OCI-LY3 (cell line): ENCODE measurements around the gene ADH6.
"Not testable (repeated sequence)": the region's sequence is repeated elsewhere in the genome, so short reads cannot be mapped to it uniquely, and the experiment has no call there.

Experiments
- H2AFZ ChIP-seq: fragments of 200-600, 300-600 bp; shearing (Covaris generic); 2 replicates; pipeline ENCODE4 v1.6.0; 2014; ENCODE audit warnings: antibody characterized with exemption, low read depth, low read length
- H3K27ac ChIP-seq: fragments of 200-600, 300-600 bp; sonication (generic); 2 replicates; pipeline ENCODE4 v1.5.1; 2014; ENCODE audit warnings: mild to moderate bottlenecking, low read length, moderate library complexity, mixed read lengths
- H3K27me3 ChIP-seq: fragments of 200-600, 300-600 bp; sonication (generic); 2 replicates; pipeline ENCODE4 v1.6.1; 2014; ENCODE audit warnings: low read depth, low read length, mixed read lengths
- H3K36me3 ChIP-seq: fragments of 200-600, 300-600 bp; sonication (generic); replicated peaks from 2 replicates; pipeline ENCODE3; 2014; ENCODE audit warnings: low read depth, low read length, mixed read lengths
- H3K4me1 ChIP-seq: fragments of 300-600, 200-600 bp; sonication (generic); 2 replicates; pipeline ENCODE4 v1.6.1; 2014; ENCODE audit warnings: low read length, mixed read lengths
- H3K4me2 ChIP-seq: fragments of 200-600, 300-600 bp; sonication (generic); 2 replicates; pipeline ENCODE4 v1.6.1; 2014; ENCODE audit warnings: low read length, mixed read lengths
- H3K4me3 ChIP-seq: fragments of 300-600, 200-600 bp; sonication (generic); 2 replicates; pipeline ENCODE4 v1.5.1; 2014; ENCODE audit warnings: antibody characterized with exemption, mild to moderate bottlenecking, low read length, moderate library complexity
- H3K79me2 ChIP-seq: fragments of 300-600, 200-600 bp; shearing (Covaris generic); 2 replicates; pipeline ENCODE4 v1.6.1; 2014; ENCODE audit warnings: mild to moderate bottlenecking, low read length, mixed read lengths
- H3K9ac ChIP-seq: fragments of 300-600, 200-600 bp; shearing (Covaris generic); 2 replicates; pipeline ENCODE4 v1.6.0; 2014; ENCODE audit warnings: mild to moderate bottlenecking, low read length, moderate library complexity
- H3K9me3 ChIP-seq: fragments of 200-600, 300-600 bp; shearing (Covaris generic); 2 replicates; pipeline ENCODE4 v1.6.1; 2014; ENCODE audit warnings: low read length, mixed read lengths; ENCODE audit not compliant: insufficient read depth
- H4K20me1 ChIP-seq: fragments of 200-600, 300-600 bp; sonication (generic); 2 replicates; pipeline ENCODE4 v1.6.1; 2016; ENCODE audit warnings: low read length, mixed read lengths; ENCODE audit not compliant: insufficient read depth
- EZH2phosphoT487 ChIP-seq: fragments of 200-600 bp; shearing (Covaris generic); IDR thresholded peaks from 2 replicates; pipeline ENCODE4 v1.6.1; 2018; ENCODE audit warnings: antibody characterized with exemption, mixed run types, low read depth
- TF ChIP-seq, protein P1 (sequence below): fragments of 200-600, 300-600 bp; sonication (generic); IDR thresholded peaks from 2 replicates; pipeline ENCODE4 v1.5.1; 2014; ENCODE audit warnings: antibody characterized with exemption, low read length, low read depth

ADH6 gene

DNA sequence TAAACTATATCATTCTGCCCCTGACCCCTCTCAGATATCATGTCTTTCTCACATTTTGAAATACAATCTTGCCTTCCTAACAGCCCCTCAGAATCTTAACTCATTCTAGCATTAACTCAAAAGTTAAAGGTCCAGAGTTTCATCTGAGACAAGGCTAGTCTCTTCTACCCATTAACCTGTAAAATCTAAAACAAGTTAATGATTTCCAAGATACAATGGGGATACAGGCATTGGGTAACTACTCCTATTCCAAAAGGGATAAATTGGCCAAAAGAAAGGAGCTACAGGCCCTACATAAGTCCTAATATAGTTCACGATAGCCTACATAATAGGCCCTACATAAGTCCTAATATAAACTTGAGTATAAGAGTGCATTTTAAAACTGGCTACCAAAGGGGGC, 18.9 kb downstream of the ADH6 start:
- TF ChIP-seq EZH2phosphoT487, result no peak
- TF ChIP-seq, protein P1, sequence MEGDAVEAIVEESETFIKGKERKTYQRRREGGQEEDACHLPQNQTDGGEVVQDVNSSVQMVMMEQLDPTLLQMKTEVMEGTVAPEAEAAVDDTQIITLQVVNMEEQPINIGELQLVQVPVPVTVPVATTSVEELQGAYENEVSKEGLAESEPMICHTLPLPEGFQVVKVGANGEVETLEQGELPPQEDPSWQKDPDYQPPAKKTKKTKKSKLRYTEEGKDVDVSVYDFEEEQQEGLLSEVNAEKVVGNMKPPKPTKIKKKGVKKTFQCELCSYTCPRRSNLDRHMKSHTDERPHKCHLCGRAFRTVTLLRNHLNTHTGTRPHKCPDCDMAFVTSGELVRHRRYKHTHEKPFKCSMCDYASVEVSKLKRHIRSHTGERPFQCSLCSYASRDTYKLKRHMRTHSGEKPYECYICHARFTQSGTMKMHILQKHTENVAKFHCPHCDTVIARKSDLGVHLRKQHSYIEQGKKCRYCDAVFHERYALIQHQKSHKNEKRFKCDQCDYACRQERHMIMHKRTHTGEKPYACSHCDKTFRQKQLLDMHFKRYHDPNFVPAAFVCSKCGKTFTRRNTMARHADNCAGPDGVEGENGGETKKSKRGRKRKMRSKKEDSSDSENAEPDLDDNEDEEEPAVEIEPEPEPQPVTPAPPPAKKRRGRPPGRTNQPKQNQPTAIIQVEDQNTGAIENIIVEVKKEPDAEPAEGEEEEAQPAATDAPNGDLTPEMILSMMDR, result no peak
- no peaks in the 10 kb centered on the region for H3K79me2 ChIP-seq
- H3K36me3 ChIP-seq, result no peaks in the 10 kb centered on the region
- no peaks in the 10 kb centered on the region for H3K9me3 ChIP-seq
- no peaks in the 10 kb centered on the region for H4K20me1 ChIP-seq
- no peak overlapping the region for H3K4me3 ChIP-seq
- no peak overlapping the region for H3K4me2 ChIP-seq
- H3K4me1 ChIP-seq, result no peaks in the 10 kb centered on the region
- no peaks in the 10 kb centered on the region for H3K27me3 ChIP-seq
- no peak overlapping the region for H3K9ac ChIP-seq
- no peak overlapping the region for H2AFZ ChIP-seq
- no peak overlapping the region for H3K27ac ChIP-seq

DNA sequence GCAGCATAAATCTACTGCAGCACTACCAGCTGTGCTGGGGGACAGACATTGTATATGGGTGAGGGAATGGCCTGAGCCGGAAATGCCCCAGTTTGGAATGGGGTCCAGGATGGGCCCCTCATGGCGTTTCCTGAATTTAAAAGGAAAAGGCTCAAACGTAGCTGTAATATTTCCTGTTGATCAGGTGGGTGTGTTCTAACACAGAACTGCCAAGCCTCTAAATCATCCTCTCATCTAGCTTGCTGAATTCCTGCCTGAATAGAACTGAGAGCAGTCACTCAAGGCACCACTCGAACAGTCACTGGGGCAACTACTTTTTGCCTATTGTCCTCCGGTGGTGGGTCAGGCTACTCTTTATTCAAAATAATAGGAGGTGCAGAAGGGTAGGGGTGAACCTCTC, 28.7 kb downstream of the ADH6 start:
- H3K9me3 ChIP-seq, result no peaks in the 10 kb centered on the region

DNA sequence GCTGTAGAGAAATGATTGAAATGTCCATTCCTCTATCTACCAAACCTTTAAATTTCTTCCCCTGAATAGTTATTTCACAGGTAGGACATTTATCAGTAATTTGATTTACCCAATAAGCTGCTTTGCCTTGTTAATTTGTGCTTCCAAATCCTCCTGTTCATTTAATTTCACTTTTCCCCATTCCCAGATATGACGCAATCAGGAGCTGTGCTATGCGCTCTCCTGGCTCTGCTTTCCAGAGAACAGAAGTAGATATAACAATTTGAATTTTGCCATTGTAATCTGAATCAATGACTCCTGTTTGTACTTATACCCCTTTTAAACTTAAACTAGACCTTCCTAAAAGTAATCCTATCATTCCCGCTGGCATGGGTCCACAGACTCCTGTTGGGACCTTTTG, 29.1 kb downstream of the ADH6 start:
- H3K4me2 ChIP-seq, H3K4me3 ChIP-seq, H3K4me1 ChIP-seq, H4K20me1 ChIP-seq, H3K9ac ChIP-seq, H3K27ac ChIP-seq, H3K36me3 ChIP-seq, H3K79me2 ChIP-seq, H2AFZ ChIP-seq, H3K9me3 ChIP-seq, H3K27me3 ChIP-seq: not testable (repeated sequence)

More for the DNA sequence above, 28.7 kb downstream of the ADH6 start:
- Histone ChIP-seq H3K4me1 (no peaks in the 10 kb centered on the region), H3K79me2 (no peaks in the 10 kb centered on the region), H3K27me3 (no peaks in the 10 kb centered on the region), H3K9ac (no peak overlapping the region), H3K4me2 (no peak overlapping the region), H3K4me3 (no peak overlapping the region), H3K36me3 (no peaks in the 10 kb centered on the region), H3K27ac (no peak overlapping the region), H4K20me1 (no peaks in the 10 kb centered on the region), H2AFZ (no peak overlapping the region)
- TF ChIP-seq, protein P1, result no peak
- no peak for TF ChIP-seq EZH2phosphoT487

DNA sequence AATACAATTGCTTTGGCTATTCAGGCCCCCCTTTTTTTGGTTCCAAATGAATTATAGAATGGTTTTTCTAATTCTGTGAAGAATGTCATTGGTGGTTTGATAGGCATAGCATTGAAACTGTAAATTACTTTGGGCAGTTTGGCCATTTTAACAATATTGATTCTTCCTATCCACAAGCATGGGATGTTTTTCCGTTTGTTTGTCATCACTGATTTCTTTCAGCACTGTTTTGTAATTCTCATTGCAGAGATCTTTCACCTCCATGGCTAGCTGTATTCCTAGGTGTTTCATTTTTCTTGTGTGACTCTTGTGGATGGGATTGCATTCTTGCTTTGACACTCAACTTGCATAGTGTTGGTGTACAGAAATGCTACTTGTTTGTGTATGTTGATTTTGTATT, 33.0 kb downstream of the ADH6 start:
- TF ChIP-seq EZH2phosphoT487, result no peak
- TF ChIP-seq, protein P1, result no peak
- Histone ChIP-seq H4K20me1 (no peaks in the 10 kb centered on the region), H3K4me1 (no peaks in the 10 kb centered on the region), H3K9me3 (no peaks in the 10 kb centered on the region), H2AFZ (no peak overlapping the region), H3K36me3 (no peaks in the 10 kb centered on the region), H3K4me2 (no peak overlapping the region), H3K27ac (no peak overlapping the region), H3K79me2 (no peaks in the 10 kb centered on the region), H3K4me3 (no peak overlapping the region), H3K9ac (no peak overlapping the region), H3K27me3 (no peaks in the 10 kb centered on the region)

DNA sequence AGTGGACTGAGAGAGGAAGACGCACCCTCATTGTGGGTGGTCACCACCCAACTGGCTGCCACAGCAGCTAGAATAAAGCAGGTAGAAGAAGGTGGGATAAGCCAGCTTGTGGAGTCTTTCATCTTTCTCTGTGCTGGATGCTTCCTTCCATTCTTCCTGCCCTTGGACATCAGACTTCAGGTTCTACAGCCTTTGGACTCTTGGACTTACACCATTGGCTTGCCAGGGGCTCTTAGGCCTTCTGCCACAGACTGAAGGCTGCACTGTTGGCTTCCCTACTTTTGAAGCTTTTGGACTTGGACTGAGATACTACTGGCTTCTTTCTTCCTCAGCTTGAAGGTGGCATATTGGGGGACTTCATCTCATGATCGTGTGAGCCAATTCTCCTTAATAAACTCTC, 33.5 kb downstream of the ADH6 start:
- Histone ChIP-seq H3K4me3 (no peak overlapping the region), H3K27ac (no peak overlapping the region), H3K27me3 (no peaks in the 10 kb centered on the region), H3K9me3 (no peaks in the 10 kb centered on the region), H3K79me2 (no peaks in the 10 kb centered on the region), H3K9ac (no peak overlapping the region), H2AFZ (no peak overlapping the region), H3K4me2 (no peak overlapping the region), H3K36me3 (no peaks in the 10 kb centered on the region), H4K20me1 (no peaks in the 10 kb centered on the region), H3K4me1 (no peaks in the 10 kb centered on the region)
- TF ChIP-seq, protein P1, result no peak
- TF ChIP-seq EZH2phosphoT487, result no peak
